ENCODE measurements around the gene ZSWIM4. TPM values are rescaled to one million over a fixed set of nuclear protein-coding genes. Genes with fewer than 3 reads are reported as not detected.

The ZSWIM4 gene
- total and polyA plus RNA-seq, 2 of the 4 experiments (the other 2 are of a cell fraction) = 2.2 to 6.2 TPM

- in situ Hi-C loops (cut with MboI; ENCODE audit: low sequenced_read_pairs) = loop anchor here (25.0 kb wide), 1 partner anchor 1037 kb away; the partner anchor contains the start of genes HOOK2 and JUNB
- H2AFZ ChIP-seq (replicated peaks; ENCODE audit: low read length, poor library complexity) = no peak overlapping the region
- no peak overlapping the region for H3K9ac ChIP-seq (ENCODE audit: low read depth, low read length)
These were observed 29.5 kb downstream of the ZSWIM4 start for GRCh38 chr19:13824703-13825102.

More at GRCh38 chr19:13824703-13825102, 29.5 kb downstream of the ZSWIM4 start:
- no peak overlapping the region for H2AK9ac ChIP-seq (replicated peaks; ENCODE audit: low read depth, low read length, poor library complexity)
- dilution Hi-C loops (cut with HindIII; ENCODE audit: low sequenced_read_pairs, unreplicated experiment) = no loop called here
- H3K27ac ChIP-seq (ENCODE audit: insufficient read depth, low read length) = no peak overlapping the region
- H3K56ac ChIP-seq (ENCODE audit: extremely low read depth, insufficient read depth, low read length) = no peak overlapping the region
- H3K9me3 ChIP-seq (ENCODE audit: control insufficient read depth, insufficient read depth, low read length) = no peaks in the 10 kb centered on the region
- no peak overlapping the region for H3K18ac ChIP-seq (ENCODE audit: low read depth, low read length)
- H3K27me3 ChIP-seq (ENCODE audit: control insufficient read depth, insufficient read depth, low read length) = no peaks in the 10 kb centered on the region
- no peak overlapping the region for H2BK5ac ChIP-seq (ENCODE audit: low read depth, low read length, poor library complexity, severe bottlenecking)
- H3K14ac ChIP-seq (replicated peaks; ENCODE audit: low read depth, low read length) = no peak overlapping the region
- no peak overlapping the region for H3K23ac ChIP-seq (ENCODE audit: low read depth, low read length)
- H2BK15ac ChIP-seq (ENCODE audit: low read depth, low read length) = no peak overlapping the region
- intact Hi-C loops (cut with micrococcal nuclease) = no loop called here
- CTCF ChIA-PET = no interaction called here
- BruUV-seq (replicated peaks) = no TSS peak
- H4K20me1 ChIP-seq (ENCODE audit: insufficient read depth, low read length) = peaks cover 18% of the 10 kb centered on the region
- no peak overlapping the region for H4K91ac ChIP-seq (ENCODE audit: insufficient read depth, low read depth, low read length)
- no peak for ATAC-seq (ENCODE audit: low read depth)
- no peak overlapping the region for H3K4me2 ChIP-seq (ENCODE audit: low read depth, low read length)
- no peak overlapping the region for H2AK5ac ChIP-seq (ENCODE audit: low read depth, low read length)
- POLR2A ChIA-PET (ENCODE audit: unreplicated experiment) = no interaction called here
- no peaks in the 10 kb centered on the region for H3K4me1 ChIP-seq (ENCODE audit: control insufficient read depth, insufficient read depth, low read length)
- H4K5ac ChIP-seq (ENCODE audit: low read depth, low read length) = no peak overlapping the region
- H3K4ac ChIP-seq (ENCODE audit: low read depth, low read length) = no peak overlapping the region
- H2BK20ac ChIP-seq (ENCODE audit: low read depth, low read length) = no peak overlapping the region
- TF ChIP-seq SMC3 (IDR thresholded peaks at IDR 0.05; ENCODE audit: low read depth, low read length) (no peak), RAD21 (IDR thresholded peaks at IDR 0.05; ENCODE audit: low read length) (no peak), ELK1 (IDR thresholded peaks at IDR 0.05; ENCODE audit: borderline replicate concordance, low read depth, low read length) (no peak), POLR2A (IDR thresholded peaks at IDR 0.05; ENCODE audit: low read depth, low read length) (no peak), MXI1 (IDR thresholded peaks at IDR 0.05; ENCODE audit: borderline replicate concordance, low read depth, low read length) (no peak), FOS (IDR thresholded peaks at IDR 0.05; ENCODE audit: low read depth, low read length) (no peak)
- no peak for DNase-seq
- peaks cover 53% of the 10 kb centered on the region for H3K36me3 ChIP-seq (ENCODE audit: control insufficient read depth, insufficient read depth, low read length)
- no peak overlapping the region for H2BK120ac ChIP-seq (ENCODE audit: low read depth, low read length)
- H4K8ac ChIP-seq (ENCODE audit: low read depth in 2 of 2, low read length in 2 of 2) = no peak overlapping the region
- peaks cover 11 to 42% of the 10 kb centered on the region in 2 experiments; a peak in 3 of 4 replicates for H3K79me1 ChIP-seq (ENCODE audit: low read depth in 1 of 2, low read length in 2 of 2)
- 0 out of 2 replicates have a peak, but pooled peaks cover 4% of the 10 kb centered on the region for H3K9me1 ChIP-seq (ENCODE audit: insufficient read depth, low read length)
- H3K4me3 ChIP-seq (ENCODE audit: insufficient read depth, low read depth, low read length) = no peak overlapping the region
